HTR-8/SVneo (cell line): ENCODE data around the gene ABCB1.

Experiments used
- DNase-seq: peaks from one replicate; pipeline ENCODE4 v3.0.0; 2011; ENCODE audit warnings: low spot score, mixed read lengths; ENCODE audit not compliant: insufficient read length
- FAIRE-seq: peaks from 2 replicates; lab custom pipeline; 2011; peaks lifted over from hg19 to GRCh38; lab: Jason Lieb, UNC

ABCB1 gene

GRCh38 chr7:87518735-87519134 is 81.9 kb downstream of the ABCB1 start:
- FAIRE-seq (no peak), DNase-seq (no peak)

- no peak for FAIRE-seq
- DNase-seq: no peak
Measured at GRCh38 chr7:87517891-87518290, 82.8 kb downstream of the ABCB1 start.

- no peak for FAIRE-seq
- no peak for DNase-seq
Measured at GRCh38 chr7:87517136-87517815, 83.4 kb downstream of the ABCB1 start.

GRCh38 chr7:87513735-87514335 is 86.8 kb downstream of the ABCB1 start:
- DNase-seq (no peak), FAIRE-seq (no peak)

GRCh38 chr7:87512906-87513305 is 87.8 kb downstream of the ABCB1 start:
- no peak for FAIRE-seq
- DNase-seq: no peak

- no peak for FAIRE-seq
- DNase-seq: no peak
Measured at GRCh38 chr7:87511510-87511909, 89.2 kb downstream of the ABCB1 start.

- FAIRE-seq (no peak), DNase-seq (no peak)
Measured at GRCh38 chr7:87510411-87510875, 90.2 kb downstream of the ABCB1 start.

- FAIRE-seq (no peak), DNase-seq (no peak)
Measured at GRCh38 chr7:87507446-87507845, 93.2 kb downstream of the ABCB1 start.

GRCh38 chr7:87506246-87507180 is 94.2 kb downstream of the ABCB1 start:
- DNase-seq (no peak), FAIRE-seq (no peak)

GRCh38 chr7:87505557-87506245 is 95.0 kb downstream of the ABCB1 start:
- FAIRE-seq (no peak), DNase-seq (no peak)

- FAIRE-seq: no peak
- no peak for DNase-seq
Measured at GRCh38 chr7:87505122-87505521, 95.6 kb downstream of the ABCB1 start.

GRCh38 chr7:87499494-87499893 is 101.2 kb downstream of the ABCB1 start:
- no peak for FAIRE-seq
- no peak for DNase-seq

- FAIRE-seq: no peak
- no peak for DNase-seq
Measured at GRCh38 chr7:87498893-87499292, 101.8 kb downstream of the ABCB1 start.

GRCh38 chr7:87497482-87497881 is 103.2 kb downstream of the ABCB1 start:
- no peak for DNase-seq

GRCh38 chr7:87495366-87495765 is 105.3 kb downstream of the ABCB1 start:
- FAIRE-seq: no peak
- no peak for DNase-seq

More at GRCh38 chr7:87497482-87497881, 103.2 kb downstream of the ABCB1 start:
- no peak for FAIRE-seq

- FAIRE-seq (no peak), DNase-seq (no peak)
Measured at GRCh38 chr7:87494454-87494853, 106.2 kb downstream of the ABCB1 start.

- DNase-seq (no peak), FAIRE-seq (no peak)
Measured at GRCh38 chr7:87483131-87483530, 117.6 kb downstream of the ABCB1 start.

GRCh38 chr7:87482115-87482514 is 118.6 kb downstream of the ABCB1 start:
- no peak for FAIRE-seq

GRCh38 chr7:87480386-87480785 is 120.3 kb downstream of the ABCB1 start:
- no peak for FAIRE-seq
- DNase-seq: no peak

More at GRCh38 chr7:87482115-87482514, 118.6 kb downstream of the ABCB1 start:
- DNase-seq: no peak

- DNase-seq (no peak), FAIRE-seq (no peak)
Measured at GRCh38 chr7:87479951-87480350, 120.7 kb downstream of the ABCB1 start.
